Measurements from ENCODE around the gene FNBP1L. TPM values are rescaled to one million over a fixed set of nuclear protein-coding genes. Genes with fewer than 3 reads are reported as not detected.

Gene FNBP1L
- total and polyA plus RNA-seq, 10 of the 15 experiments (the other 5 are each of a cell fraction or from before 2014, with no cell fraction given): 0.02 to 0.12 (median 0.07) TPM; not detected in 4

GRCh38 chr1:93414749-93415148 is 33.2 kb upstream of the FNBP1L start:
- no peaks in the 10 kb centered on the region for H3K27me3 ChIP-seq (replicated peaks in 1 of 2; ENCODE audit: control insufficient read depth in 2 of 2, insufficient read depth in 2 of 2, low read length in 1 of 2)
- no peak overlapping the region for H3K4me2 ChIP-seq (ENCODE audit: control insufficient read depth, insufficient read depth)
- no peaks in the 10 kb centered on the region for H3K79me2 ChIP-seq (ENCODE audit: control insufficient read depth, insufficient read depth, low read length)
- ATAC-seq: peak; percentile 31; the same call in 1 of the 3 replicates
- H3K4me1 ChIP-seq (ENCODE audit: control insufficient read depth, insufficient read depth, low read length): no peaks in the 10 kb centered on the region
- intact Hi-C loops (cut with micrococcal nuclease; ENCODE audit: unreplicated experiment): no loop called here
- no peaks in the 10 kb centered on the region for H3K36me3 ChIP-seq (ENCODE audit: control insufficient read depth in 2 of 2, insufficient read depth in 2 of 2, low read length in 1 of 2)
- in situ Hi-C loops (cut with MboI): no loop called here
- BruUV-seq (replicated peaks): no TSS peak
- 15% methylated on average over 3 of the region's 3 CpGs for WGBS (ENCODE audit: insufficient coverage, insufficient replicate concordance, low lambda C conversion rate, missing lambda C conversion rate)
- no peak for FAIRE-seq
- H3K4me3 ChIP-seq: no peak overlapping the region
- no peak overlapping the region for H3K9ac ChIP-seq (ENCODE audit: control insufficient read depth, insufficient read depth, low read length)
- ChIA-PET CTCF (interaction anchor here (1.3 to 1.8 kb wide), 2 partner anchors 24 to 110 kb away, joined by 3 to 7 read pairs; no protein-coding TSS in a partner anchor), RAD21 (ENCODE audit: unreplicated experiment) (interaction anchor here (0.5 to 1.6 kb wide), 4 partner anchors 23 to 1525 kb away, joined by 3 read pairs; no protein-coding TSS in a partner anchor), SMC1A (ENCODE audit: uncharacterized antibody, unreplicated experiment) (interaction anchor here (0.7 to 1.6 kb wide), 3 partner anchors 21 to 430 kb away, joined by 3 read pairs; no protein-coding TSS in a partner anchor), POLR2A (no interaction called here)
- TF ChIP-seq IRF3 (IDR thresholded peaks at IDR 0.05) (no peak), SPI1 (IDR thresholded peaks at IDR 0.05; ENCODE audit: borderline replicate concordance, insufficient read depth, low read depth, low read length) (peak; percentile 73)
- DNase-seq (ENCODE audit: low read depth, low spot score): no peak
- no peak overlapping the region for H2AFZ ChIP-seq (ENCODE audit: control insufficient read depth, low read depth, low read length)
- no peak overlapping the region for H3K27ac ChIP-seq (ENCODE audit: control insufficient read depth, insufficient read depth)
- no peaks in the 10 kb centered on the region for H4K20me1 ChIP-seq (ENCODE audit: control insufficient read depth, insufficient read depth)
- H3K9me3 ChIP-seq (replicated peaks; ENCODE audit: control insufficient read depth, insufficient read depth, low read length): no peaks in the 10 kb centered on the region

GRCh38 chr1:93415296-93415695 is 32.6 kb upstream of the FNBP1L start:
- Histone ChIP-seq H3K27me3 (replicated peaks in 1 of 2; ENCODE audit: control insufficient read depth in 2 of 2, insufficient read depth in 2 of 2, low read length in 1 of 2) (no peaks in the 10 kb centered on the region), H3K36me3 (ENCODE audit: control insufficient read depth in 2 of 2, insufficient read depth in 2 of 2, low read length in 1 of 2) (no peaks in the 10 kb centered on the region), H3K9ac (ENCODE audit: control insufficient read depth, insufficient read depth, low read length) (no peak overlapping the region), H2AFZ (ENCODE audit: control insufficient read depth, low read depth, low read length) (no peak overlapping the region), H3K79me2 (ENCODE audit: control insufficient read depth, insufficient read depth, low read length) (no peaks in the 10 kb centered on the region), H4K20me1 (ENCODE audit: control insufficient read depth, insufficient read depth) (no peaks in the 10 kb centered on the region), H3K4me1 (ENCODE audit: control insufficient read depth, insufficient read depth, low read length) (no peaks in the 10 kb centered on the region), H3K27ac (ENCODE audit: control insufficient read depth, insufficient read depth) (no peak overlapping the region), H3K4me2 (ENCODE audit: control insufficient read depth, insufficient read depth) (no peak overlapping the region; the same call in 1 of the 2 replicates), H3K4me3 (no peak overlapping the region), H3K9me3 (replicated peaks; ENCODE audit: control insufficient read depth, insufficient read depth, low read length) (no peaks in the 10 kb centered on the region)
- ATAC-seq (no peak), DNase-seq (ENCODE audit: low read depth, low spot score) (no peak), FAIRE-seq (no peak)
- in situ Hi-C loops (cut with MboI): no loop called here
- no TSS peak for BruUV-seq (replicated peaks)
- 26% methylated on average over 3 of the region's 3 CpGs for WGBS (ENCODE audit: insufficient coverage, insufficient replicate concordance, low lambda C conversion rate, missing lambda C conversion rate)
- intact Hi-C loops (cut with micrococcal nuclease; ENCODE audit: unreplicated experiment): no loop called here
- CTCF ChIA-PET: interaction anchor here (0.9 to 1.8 kb wide), 4 partner anchors 24 to 256 kb away, joined by 3 to 7 read pairs (median 4); no protein-coding TSS in a partner anchor
- RAD21 ChIA-PET (ENCODE audit: unreplicated experiment): interaction anchor here (0.7 to 1.6 kb wide), 4 partner anchors 22 to 920 kb away, joined by 3 read pairs; no protein-coding TSS in a partner anchor
- SMC1A ChIA-PET (ENCODE audit: uncharacterized antibody, unreplicated experiment): interaction anchor here (0.7 to 1.6 kb wide), 3 partner anchors 22 to 429 kb away, joined by 3 read pairs; no protein-coding TSS in a partner anchor
- TF ChIP-seq NFIC (IDR thresholded peaks at IDR 0.05; ENCODE audit: low read depth, low read length) (no peak), CBX3 (IDR thresholded peaks at IDR 0.05; ENCODE audit: borderline replicate concordance, low read depth) (no peak), ZNF687 (IDR thresholded peaks at IDR 0.05) (no peak)
- POLR2A ChIA-PET: no interaction called here

All from GM12878 (cell line).